Astrocyte (in vitro differentiated cells and primary cell): ENCODE measurements around the gene CLEC16A.

ENCODE experiments used
- CTCF ChIP-seq: IDR thresholded peaks from 2 replicates; pipeline ENCODE4 v1.5.1; 2011; ENCODE audit warnings: low read depth, mild to moderate bottlenecking, inconsistent platforms, low read length, moderate library complexity; ENCODE audit not compliant: insufficient read depth
- EZH2 ChIP-seq: IDR thresholded peaks from 2 replicates; pipeline ENCODE4 v1.6.1; 2012; ENCODE audit warnings: mild to moderate bottlenecking, low read length, inconsistent platforms; ENCODE audit not compliant: insufficient read depth

DNA sequence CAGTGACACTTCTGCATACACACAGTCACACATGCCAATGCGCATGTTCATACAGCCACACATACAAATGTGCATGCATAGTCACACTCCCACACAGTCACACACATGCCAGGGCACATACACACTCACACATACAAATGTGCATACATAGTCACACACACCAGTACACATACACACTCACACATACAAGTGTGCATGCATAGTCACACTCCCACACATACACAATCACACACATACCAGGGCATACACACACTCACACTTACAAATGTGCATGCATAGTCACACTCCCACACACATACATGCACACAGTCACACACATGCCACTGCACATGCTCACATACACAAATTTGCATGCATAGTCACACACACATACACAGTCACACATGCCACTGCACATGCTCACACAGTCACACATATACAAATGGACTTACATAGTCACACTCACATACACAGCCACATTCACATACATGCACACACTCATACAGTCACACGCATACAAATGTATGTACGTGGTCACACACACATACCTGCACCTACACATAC lies 227.5 kb downstream of the CLEC16A start:
- TF ChIP-seq CTCF (no peak), EZH2 (no peak)
